NOMO-1 treated with DMSO at 0.1 percent for 48 hours (cell line): ENCODE results near the gene TOX2.

Source experiments
- DNase-seq: peaks from one replicate; lab custom pipeline; 2025; ENCODE audit not compliant: unreplicated experiment; lab: John Stamatoyannopoulos, UW

TOX2 gene

GRCh38 chr20:43955750-43956191 lies 41.1 kb downstream of the TOX2 start:
- DNase-seq = no peak

- DNase-seq = no peak
Observed at GRCh38 chr20:43957392-43957791, 42.7 kb downstream of the TOX2 start.

GRCh38 chr20:43958626-43959025 lies 44.0 kb downstream of the TOX2 start:
- no peak for DNase-seq

GRCh38 chr20:43959079-43959919 lies 44.6 kb downstream of the TOX2 start:
- peak; percentile 83 for DNase-seq

- DNase-seq = no peak
Observed at GRCh38 chr20:43959920-43960227, 45.2 kb downstream of the TOX2 start.

- DNase-seq = no peak
Observed at GRCh38 chr20:43960231-43960630, 45.6 kb downstream of the TOX2 start.

GRCh38 chr20:43961116-43961515 lies 46.5 kb downstream of the TOX2 start:
- no peak for DNase-seq

GRCh38 chr20:43961541-43962471 lies 47.2 kb downstream of the TOX2 start:
- DNase-seq = no peak

- no peak for DNase-seq
Observed at GRCh38 chr20:43962530-43962929, 47.9 kb downstream of the TOX2 start.

GRCh38 chr20:43963233-43963632 lies 48.6 kb downstream of the TOX2 start:
- DNase-seq = no peak

- peak; percentile 71 for DNase-seq
Observed at GRCh38 chr20:43963872-43964791, 49.5 kb downstream of the TOX2 start.

- DNase-seq = no peak
Observed at GRCh38 chr20:43968341-43969000, 53.8 kb downstream of the TOX2 start.

- DNase-seq = no peak
Observed at GRCh38 chr20:43969028-43969447, 54.4 kb downstream of the TOX2 start.

- no peak for DNase-seq
Observed at GRCh38 chr20:43969501-43970182, 55.0 kb downstream of the TOX2 start.

GRCh38 chr20:43971267-43971666 lies 56.6 kb downstream of the TOX2 start:
- DNase-seq = no peak

- no peak for DNase-seq
Observed at GRCh38 chr20:43972051-43972450, 57.4 kb downstream of the TOX2 start.

- no peak for DNase-seq
Observed at GRCh38 chr20:43972692-43973091, 58.0 kb downstream of the TOX2 start.

GRCh38 chr20:43973231-43973630 lies 58.6 kb downstream of the TOX2 start:
- DNase-seq = no peak

GRCh38 chr20:43973671-43974450 lies 59.2 kb downstream of the TOX2 start:
- DNase-seq = no peak
